HG02938 (cell line): Measurements from ENCODE around the gene XPO6.

ENCODE experiments used
- ATAC-seq: cut with Tn5 transposase; IDR thresholded peaks from one replicate; pipeline ENCODE4 v1.9.1; 2021; ENCODE audit warnings: mild to moderate bottlenecking, moderate library complexity; ENCODE audit not compliant: unreplicated experiment

Gene XPO6

GRCh38 chr16:28093385-28093725 lies 118.4 kb downstream of the XPO6 start:
- no peak for ATAC-seq

- ATAC-seq = no peak
Observed at GRCh38 chr16:28092721-28093384, 118.9 kb downstream of the XPO6 start.

- no peak for ATAC-seq
Observed at GRCh38 chr16:28091656-28092055, 120.1 kb downstream of the XPO6 start.

- no peak for ATAC-seq
Observed at GRCh38 chr16:28090646-28091377, 121.0 kb downstream of the XPO6 start.

GRCh38 chr16:28089992-28090365 lies 121.8 kb downstream of the XPO6 start:
- ATAC-seq = no peak

GRCh38 chr16:28089205-28089991 lies 122.4 kb downstream of the XPO6 start:
- ATAC-seq = no peak

GRCh38 chr16:28087675-28088300 lies 124.0 kb downstream of the XPO6 start:
- ATAC-seq = no peak

- no peak for ATAC-seq
Observed at GRCh38 chr16:28087140-28087660, 124.6 kb downstream of the XPO6 start.

GRCh38 chr16:28086186-28087139 lies 125.3 kb downstream of the XPO6 start:
- ATAC-seq = no peak

GRCh38 chr16:28085389-28086171 lies 126.2 kb downstream of the XPO6 start:
- no peak for ATAC-seq

- ATAC-seq = no peak
Observed at GRCh38 chr16:28084209-28084608, 127.6 kb downstream of the XPO6 start.

GRCh38 chr16:28082624-28083023 lies 129.1 kb downstream of the XPO6 start:
- ATAC-seq = no peak

GRCh38 chr16:28081391-28081968 lies 130.3 kb downstream of the XPO6 start:
- no peak for ATAC-seq

GRCh38 chr16:28078261-28078660 lies 133.5 kb downstream of the XPO6 start:
- ATAC-seq = no peak

- no peak for ATAC-seq
Observed at GRCh38 chr16:28073836-28074235, 137.9 kb downstream of the XPO6 start.

GRCh38 chr16:28072087-28072486 lies 139.7 kb downstream of the XPO6 start:
- no peak for ATAC-seq

GRCh38 chr16:28069971-28070794 lies 141.6 kb downstream of the XPO6 start:
- no peak for ATAC-seq

GRCh38 chr16:28068976-28069375 lies 142.8 kb downstream of the XPO6 start:
- no peak for ATAC-seq
